NCI-H345 (cell line): ENCODE measurements around the gene COPRS.

Experiments used
- DNase-seq: peaks from one replicate; lab custom pipeline; 2025; lab: John Stamatoyannopoulos, UW

The COPRS gene

GRCh38 chr17:31807846-31808245, 51.2 kb downstream of the COPRS start:
- DNase-seq: no peak

GRCh38 chr17:31806921-31807320, 52.1 kb downstream of the COPRS start:
- DNase-seq: no peak

- no peak for DNase-seq
These were observed 55.4 kb downstream of the COPRS start for GRCh38 chr17:31803494-31804213.

- DNase-seq: no peak
These were observed 56.5 kb downstream of the COPRS start for GRCh38 chr17:31802502-31802901.
